HG03039 (cell line): Measurements from ENCODE around the gene CHRFAM7A.
"Not testable (repeated sequence)": the region's sequence is repeated elsewhere in the genome, so short reads cannot be mapped to it uniquely, and the experiment has no call there.

Experiments
- ATAC-seq: cut with Tn5 transposase; IDR thresholded peaks from one replicate; pipeline ENCODE4 v1.9.1; 2021; ENCODE audit warnings: mild to moderate bottlenecking, moderate library complexity; ENCODE audit not compliant: unreplicated experiment

The CHRFAM7A gene

GRCh38 chr15:30326145-30326544 lies 67.2 kb downstream of the CHRFAM7A start:
- not testable (repeated sequence) for ATAC-seq

DNA sequence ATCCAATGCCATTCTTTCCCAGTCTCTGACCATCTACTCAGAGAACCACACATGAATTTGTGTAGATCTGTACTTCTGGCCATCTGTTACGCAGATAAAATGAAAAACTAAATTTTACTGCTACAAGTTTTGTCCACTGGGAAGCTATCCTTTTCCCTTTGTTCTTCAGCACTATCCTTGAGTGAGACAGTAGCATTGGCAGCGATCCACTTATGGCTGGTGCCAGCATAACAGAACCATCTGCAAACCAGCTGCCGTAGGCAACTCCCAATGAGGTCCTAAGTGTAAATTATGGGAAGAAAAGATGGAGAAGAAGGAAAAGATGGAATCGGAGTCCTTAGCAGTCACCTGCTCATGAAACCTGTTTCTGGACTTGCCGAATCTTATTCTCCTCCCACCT lies 72.3 kb downstream of the CHRFAM7A start:
- not testable (repeated sequence) for ATAC-seq

DNA sequence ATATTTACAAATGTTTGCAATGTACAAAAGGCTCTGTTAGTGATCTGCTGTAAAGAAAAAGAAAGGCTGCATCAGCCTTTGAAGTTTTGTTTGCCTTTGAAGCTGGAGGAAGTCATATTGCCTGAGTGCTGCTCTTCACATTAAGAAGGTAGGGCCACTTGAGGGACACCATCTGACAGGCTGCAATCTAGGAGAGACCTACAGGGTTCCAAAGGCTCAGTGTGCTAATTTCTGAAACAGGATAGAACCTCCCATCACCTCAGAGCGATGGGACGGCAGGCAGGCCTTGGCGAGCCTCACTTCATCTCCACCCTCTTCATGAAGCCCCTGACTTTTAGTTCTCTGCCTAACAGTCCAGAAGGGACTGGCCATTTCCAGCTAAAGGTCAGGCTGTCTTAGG lies 77.6 kb downstream of the CHRFAM7A start:
- ATAC-seq: not testable (repeated sequence)

DNA sequence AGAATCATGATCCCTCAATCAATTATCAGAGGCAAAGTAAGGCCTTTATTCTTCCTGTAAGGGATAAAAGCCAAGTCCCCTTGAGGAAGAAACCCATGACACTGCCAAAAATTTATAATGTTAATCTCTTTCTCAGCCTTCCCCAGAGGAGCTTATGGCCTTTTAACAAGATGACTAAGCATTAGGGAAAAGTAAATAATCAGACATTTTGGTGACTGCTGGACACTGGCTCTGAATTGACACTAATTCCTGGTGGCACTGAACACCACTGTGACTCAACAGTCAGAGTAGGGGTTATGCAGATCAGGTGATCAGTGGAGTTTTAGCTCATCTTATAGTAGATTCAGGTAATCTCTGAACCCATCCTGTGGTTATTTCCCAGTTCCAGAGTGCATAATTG lies 82.8 kb downstream of the CHRFAM7A start:
- ATAC-seq: not testable (repeated sequence)
